ENCODE results near the gene GRID2. TPM values are rescaled to one million over a fixed set of nuclear protein-coding genes. Genes with fewer than 3 reads are reported as not detected.
"Not testable (repeated sequence)": the region's sequence is repeated elsewhere in the genome, so short reads cannot be mapped to it uniquely, and the experiment has no call there.

The GRID2 gene
- total RNA-seq, 2 experiments from 2014 or later = not detected

DNA sequence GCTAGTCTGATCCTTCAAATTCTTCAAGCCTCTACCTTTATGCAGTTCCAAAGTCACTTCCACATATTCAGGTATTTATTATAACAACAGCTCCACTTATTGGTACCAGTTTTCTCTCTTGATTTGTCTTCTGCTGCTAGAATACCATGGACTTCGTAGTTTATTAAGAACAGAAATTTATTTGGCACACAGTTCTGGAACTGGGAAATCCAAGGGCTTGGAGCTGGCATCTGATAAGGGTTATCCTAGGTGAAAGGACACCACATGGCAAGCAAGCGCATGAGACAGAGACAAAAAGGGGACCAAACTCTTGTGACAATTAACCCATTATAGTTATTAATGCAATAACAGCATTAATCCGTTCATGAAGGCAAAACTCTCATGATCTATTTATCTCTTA is 924.3 kb downstream of the GRID2 start:
- CTCF ChIA-PET = interaction anchor here (1.5 kb wide), 1 partner anchor 16 kb away, joined by 3 read pairs; no protein-coding TSS in a partner anchor
- Mint-ChIP-seq H3K36me3 (ENCODE audit: low read depth) (no peaks in the 10 kb centered on the region), H3K27ac (no peak overlapping the region), H3K9me3 (peaks cover 4% of the 10 kb centered on the region), H3K27me3 (ENCODE audit: low read depth) (no peaks in the 10 kb centered on the region), H3K4me1 (ENCODE audit: low read depth) (no peaks in the 10 kb centered on the region), H3K4me3 (no peak overlapping the region)
- DNase-seq = no peak
- intact Hi-C loops (cut with micrococcal nuclease) = no loop called here

DNA sequence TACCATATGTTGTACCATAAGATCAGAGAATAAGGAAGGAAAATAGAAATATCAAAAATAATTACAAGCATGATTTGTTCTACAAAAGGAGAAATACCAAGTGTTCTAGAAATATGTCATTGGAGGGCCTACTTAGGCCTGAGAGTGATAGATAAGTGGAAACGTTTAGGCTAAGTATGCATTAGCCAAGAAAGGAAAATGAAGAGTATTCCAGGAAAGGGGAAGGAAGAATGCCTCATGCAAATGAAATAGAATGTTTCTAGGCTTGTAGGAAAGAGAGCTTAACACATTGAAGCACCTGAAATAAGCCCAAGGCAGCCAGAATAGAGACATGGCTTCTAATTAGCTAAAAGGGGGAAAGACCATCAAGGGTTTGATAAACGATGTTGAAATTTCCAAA is 929.1 kb downstream of the GRID2 start:
- no peak for DNase-seq
- CTCF ChIA-PET = no interaction called here
- Mint-ChIP-seq H3K27ac (no peak overlapping the region), H3K4me1 (ENCODE audit: low read depth) (no peaks in the 10 kb centered on the region), H3K4me3 (no peak overlapping the region), H3K9me3 (no peaks in the 10 kb centered on the region), H3K27me3 (ENCODE audit: low read depth) (no peaks in the 10 kb centered on the region), H3K36me3 (ENCODE audit: low read depth) (no peaks in the 10 kb centered on the region)
- intact Hi-C loops (cut with micrococcal nuclease) = no loop called here

DNA sequence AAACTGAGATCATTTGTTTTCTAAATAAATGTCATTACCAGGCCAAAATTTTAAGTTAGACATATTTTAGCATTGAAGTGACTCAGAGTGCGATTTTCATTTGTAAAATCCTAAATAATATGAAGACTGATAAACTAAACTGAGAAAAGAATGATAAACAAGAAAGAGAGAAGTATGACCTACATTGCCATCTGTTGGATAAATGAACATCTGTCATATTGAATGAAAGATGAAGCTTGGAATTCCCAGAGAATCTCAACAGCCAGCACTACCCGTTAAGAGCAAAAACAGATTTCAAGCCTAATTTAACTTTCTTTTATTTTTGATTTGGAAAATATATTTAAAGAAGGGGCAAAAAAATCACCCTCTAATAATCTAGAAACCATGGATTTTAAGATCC is 933.8 kb downstream of the GRID2 start:
- Mint-ChIP-seq H3K9me3 (no peaks in the 10 kb centered on the region), H3K4me1 (ENCODE audit: low read depth) (no peaks in the 10 kb centered on the region), H3K36me3 (ENCODE audit: low read depth) (no peaks in the 10 kb centered on the region), H3K27ac (no peak overlapping the region), H3K4me3 (no peak overlapping the region), H3K27me3 (ENCODE audit: low read depth) (no peaks in the 10 kb centered on the region)
- CTCF ChIA-PET = no interaction called here
- no peak for DNase-seq
- intact Hi-C loops (cut with micrococcal nuclease) = no loop called here

DNA sequence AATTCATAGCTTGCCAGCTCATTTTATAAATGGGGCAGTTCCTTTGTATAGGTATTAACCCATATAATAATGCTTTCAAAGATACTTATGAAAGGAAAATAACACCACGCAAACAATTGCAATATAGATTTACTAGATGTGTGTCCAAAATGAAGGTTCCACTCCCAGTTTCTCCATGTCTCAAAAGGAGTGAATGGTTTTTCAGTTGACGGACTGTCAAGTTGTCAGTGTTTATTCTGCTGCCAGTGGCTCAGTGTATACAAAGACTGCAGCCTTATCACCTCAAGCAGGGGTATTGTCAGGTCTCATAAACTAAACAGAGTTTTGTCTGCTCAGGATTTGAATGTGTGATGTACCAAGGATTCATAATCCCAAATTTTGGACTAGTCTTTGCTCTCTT is 939.5 kb downstream of the GRID2 start:
- CTCF ChIA-PET = no interaction called here
- no peaks in the 10 kb centered on the region for H3K27me3 Mint-ChIP-seq (ENCODE audit: low read depth)
- DNase-seq = no peak

DNA sequence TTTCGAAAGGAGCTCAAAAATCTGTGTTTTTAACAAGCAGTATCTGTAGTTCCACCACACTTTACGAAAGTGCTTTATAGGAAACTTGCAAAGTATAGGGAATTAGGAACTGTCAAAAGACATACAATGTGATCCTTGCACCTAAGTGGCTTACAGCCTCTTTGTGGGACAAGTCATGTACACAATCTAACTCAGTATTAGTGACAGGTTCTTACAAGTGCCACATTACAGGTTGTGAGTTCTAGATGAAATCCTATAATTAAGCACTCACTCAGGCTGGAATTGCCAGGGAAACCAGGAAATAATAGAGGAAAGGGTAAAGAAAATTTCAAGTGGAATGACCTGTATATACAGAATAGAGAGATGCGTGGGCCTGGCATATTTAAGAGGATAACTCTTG is 957.4 kb downstream of the GRID2 start:
- no peak for DNase-seq
- no peak overlapping the region for H3K4me3 Mint-ChIP-seq
- no peaks in the 10 kb centered on the region for H3K36me3 Mint-ChIP-seq (ENCODE audit: low read depth)
- H3K27me3 Mint-ChIP-seq (ENCODE audit: low read depth) = no peaks in the 10 kb centered on the region
- CTCF ChIA-PET = no interaction called here
- no peak overlapping the region for H3K27ac Mint-ChIP-seq
- intact Hi-C loops (cut with micrococcal nuclease) = no loop called here
- H3K4me1 Mint-ChIP-seq (ENCODE audit: low read depth) = no peaks in the 10 kb centered on the region
- H3K9me3 Mint-ChIP-seq = no peaks in the 10 kb centered on the region

More for the DNA sequence above, 939.5 kb downstream of the GRID2 start:
- intact Hi-C loops (cut with micrococcal nuclease) = no loop called here
- Mint-ChIP-seq H3K9me3 (no peaks in the 10 kb centered on the region), H3K36me3 (ENCODE audit: low read depth) (no peaks in the 10 kb centered on the region), H3K27ac (no peak overlapping the region), H3K4me1 (ENCODE audit: low read depth) (no peaks in the 10 kb centered on the region), H3K4me3 (no peak overlapping the region)

DNA sequence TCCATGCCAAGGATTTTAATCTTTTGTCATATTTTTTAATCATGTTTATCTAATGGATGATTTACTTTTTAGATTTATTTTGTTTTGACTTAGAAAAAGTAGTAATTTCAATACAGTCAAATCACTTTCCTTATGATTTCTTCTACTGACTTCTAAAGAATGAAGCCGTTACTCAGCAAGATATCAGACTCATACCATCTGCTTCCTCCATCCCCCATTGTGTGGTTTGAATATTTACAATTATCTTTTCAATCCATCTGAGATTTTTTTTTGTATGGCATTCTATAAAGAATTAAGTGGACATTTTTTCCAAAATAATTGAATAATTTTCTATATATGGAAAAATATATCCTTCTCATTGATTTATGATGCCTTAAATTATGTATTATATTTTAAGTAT is 959.4 kb downstream of the GRID2 start:
- Mint-ChIP-seq H3K9me3 (no peaks in the 10 kb centered on the region), H3K36me3 (ENCODE audit: low read depth) (no peaks in the 10 kb centered on the region), H3K4me3 (no peak overlapping the region), H3K27ac (no peak overlapping the region), H3K27me3 (ENCODE audit: low read depth) (no peaks in the 10 kb centered on the region), H3K4me1 (ENCODE audit: low read depth) (no peaks in the 10 kb centered on the region)
- CTCF ChIA-PET = no interaction called here
- intact Hi-C loops (cut with micrococcal nuclease) = no loop called here
- DNase-seq = no peak

DNA sequence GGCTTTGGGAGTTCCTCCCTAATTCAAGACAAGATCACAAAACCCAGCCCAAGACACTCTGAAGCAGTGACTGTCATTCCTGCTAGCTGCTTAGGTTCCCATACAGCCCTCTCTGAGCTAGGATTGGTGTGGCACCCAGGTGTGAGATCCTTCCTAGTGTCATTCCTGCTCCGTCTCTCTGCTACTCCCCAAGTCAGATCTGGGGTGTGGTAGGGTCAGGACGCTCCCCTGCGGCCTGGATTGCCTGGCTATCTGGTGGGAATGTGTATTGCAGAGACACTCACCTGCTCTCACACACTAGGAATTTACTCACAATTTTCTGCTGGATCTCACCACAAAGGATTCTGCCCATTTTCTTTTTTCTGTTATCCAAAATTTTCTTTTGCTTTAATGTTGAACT is 964.0 kb downstream of the GRID2 start:
- Mint-ChIP-seq H3K4me3 (no peak overlapping the region), H3K9me3 (no peaks in the 10 kb centered on the region), H3K27me3 (ENCODE audit: low read depth) (no peaks in the 10 kb centered on the region), H3K36me3 (ENCODE audit: low read depth) (no peaks in the 10 kb centered on the region), H3K4me1 (ENCODE audit: low read depth) (no peaks in the 10 kb centered on the region), H3K27ac (no peak overlapping the region)
- intact Hi-C loops (cut with micrococcal nuclease) = no loop called here
- CTCF ChIA-PET = no interaction called here
- no peak for DNase-seq

DNA sequence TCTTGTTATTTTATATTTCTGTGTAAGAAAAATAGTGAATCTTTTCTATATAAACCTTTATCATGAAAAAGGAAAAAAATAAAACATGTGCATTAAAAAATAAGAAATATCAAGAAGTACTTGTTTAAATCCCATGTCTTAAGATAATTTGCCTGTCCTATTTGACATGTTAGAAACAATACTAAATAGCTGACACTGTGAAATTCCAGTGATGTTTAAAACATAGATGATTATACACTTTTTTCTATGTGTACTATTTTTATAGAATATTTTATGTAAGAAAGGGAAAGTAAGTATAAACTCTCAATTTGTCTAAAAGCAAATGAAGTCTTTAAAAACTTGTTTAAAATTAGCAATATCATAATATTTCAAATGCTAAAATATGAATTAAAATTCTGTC is 981.6 kb downstream of the GRID2 start:
- Mint-ChIP-seq H3K9me3 (no peaks in the 10 kb centered on the region), H3K4me3 (no peak overlapping the region), H3K27ac (no peak overlapping the region), H3K27me3 (ENCODE audit: low read depth) (no peaks in the 10 kb centered on the region), H3K36me3 (ENCODE audit: low read depth) (no peaks in the 10 kb centered on the region), H3K4me1 (ENCODE audit: low read depth) (no peaks in the 10 kb centered on the region)
- DNase-seq = no peak
- intact Hi-C loops (cut with micrococcal nuclease) = no loop called here
- CTCF ChIA-PET = no interaction called here

DNA sequence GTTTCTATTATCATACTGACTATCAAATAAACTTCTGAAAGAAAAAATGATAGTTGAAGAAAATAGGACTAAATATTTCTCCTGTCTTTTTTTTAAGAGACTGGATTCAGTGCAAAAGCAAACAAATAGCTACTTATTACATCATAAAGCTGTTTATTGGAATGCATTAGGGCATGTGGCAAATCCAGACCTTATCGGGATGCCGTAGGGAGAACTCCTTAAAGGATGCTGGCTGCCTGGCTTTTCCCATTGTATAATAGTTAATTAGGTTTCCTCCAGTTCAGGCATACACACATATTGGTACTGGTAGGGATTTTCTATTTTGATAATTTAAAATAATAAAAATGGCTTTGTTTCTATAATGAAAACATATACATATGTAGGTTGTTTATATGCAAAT is 985.5 kb downstream of the GRID2 start:
- no peaks in the 10 kb centered on the region for H3K4me1 Mint-ChIP-seq (ENCODE audit: low read depth)

DNA sequence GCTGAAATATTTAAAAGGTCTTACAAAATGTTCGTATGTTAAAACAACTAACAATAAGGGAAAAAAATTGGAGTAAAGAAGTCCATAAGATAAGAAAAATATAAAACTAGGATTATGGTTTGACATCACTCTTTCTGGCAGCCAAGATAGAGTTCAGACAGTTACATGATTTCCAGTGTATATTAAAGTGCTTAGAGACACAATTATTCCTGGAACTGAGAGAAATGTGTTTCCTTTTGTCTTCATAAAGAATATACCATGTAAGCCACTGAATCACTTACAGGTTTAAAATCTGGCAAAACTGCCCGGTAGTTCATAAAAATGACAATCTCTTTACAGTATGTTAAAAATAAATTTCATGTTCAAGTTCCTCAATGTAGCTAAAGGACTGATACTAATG is 986.1 kb downstream of the GRID2 start:
- no peak overlapping the region for H3K27ac Mint-ChIP-seq
- no peaks in the 10 kb centered on the region for H3K27me3 Mint-ChIP-seq (ENCODE audit: low read depth)
- H3K9me3 Mint-ChIP-seq = peaks cover 2% of the 10 kb centered on the region
- no peak for DNase-seq
- intact Hi-C loops (cut with micrococcal nuclease) = no loop called here
- CTCF ChIA-PET = no interaction called here
- no peaks in the 10 kb centered on the region for H3K4me1 Mint-ChIP-seq (ENCODE audit: low read depth)
- no peaks in the 10 kb centered on the region for H3K36me3 Mint-ChIP-seq (ENCODE audit: low read depth)
- no peak overlapping the region for H3K4me3 Mint-ChIP-seq

More for the DNA sequence above, 985.5 kb downstream of the GRID2 start:
- DNase-seq = no peak
- Mint-ChIP-seq H3K4me3 (no peak overlapping the region), H3K27me3 (ENCODE audit: low read depth) (no peaks in the 10 kb centered on the region), H3K27ac (no peak overlapping the region), H3K9me3 (peaks cover 2% of the 10 kb centered on the region), H3K36me3 (ENCODE audit: low read depth) (no peaks in the 10 kb centered on the region)
- CTCF ChIA-PET = no interaction called here
- intact Hi-C loops (cut with micrococcal nuclease) = no loop called here

DNA sequence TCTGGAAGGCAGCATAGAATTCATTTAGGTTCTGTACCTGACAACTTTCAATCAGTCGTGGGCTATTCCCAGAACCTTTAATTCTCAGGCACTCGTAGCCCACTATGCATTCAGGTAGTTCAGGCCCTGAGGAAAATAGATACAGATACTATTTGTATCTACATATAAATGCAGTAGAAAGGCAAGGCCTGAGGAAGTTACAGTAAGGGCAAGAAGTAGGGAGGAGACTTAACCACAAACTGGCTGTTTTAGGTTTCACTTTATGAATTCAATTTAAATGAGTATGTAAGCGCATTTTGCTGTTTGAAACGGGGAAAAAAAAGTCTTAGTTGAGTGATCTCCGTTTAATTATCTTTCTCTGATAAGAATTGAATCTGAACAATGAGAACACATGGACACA is 995.4 kb downstream of the GRID2 start:
- H3K4me1 Mint-ChIP-seq (ENCODE audit: low read depth) = no peaks in the 10 kb centered on the region
- no peak overlapping the region for H3K27ac Mint-ChIP-seq
- H3K9me3 Mint-ChIP-seq = peaks cover 2% of the 10 kb centered on the region
- DNase-seq = no peak
- H3K27me3 Mint-ChIP-seq (ENCODE audit: low read depth) = no peaks in the 10 kb centered on the region
- CTCF ChIA-PET = no interaction called here
- H3K36me3 Mint-ChIP-seq (ENCODE audit: low read depth) = no peaks in the 10 kb centered on the region
- intact Hi-C loops (cut with micrococcal nuclease) = no loop called here
- H3K4me3 Mint-ChIP-seq = no peak overlapping the region

DNA sequence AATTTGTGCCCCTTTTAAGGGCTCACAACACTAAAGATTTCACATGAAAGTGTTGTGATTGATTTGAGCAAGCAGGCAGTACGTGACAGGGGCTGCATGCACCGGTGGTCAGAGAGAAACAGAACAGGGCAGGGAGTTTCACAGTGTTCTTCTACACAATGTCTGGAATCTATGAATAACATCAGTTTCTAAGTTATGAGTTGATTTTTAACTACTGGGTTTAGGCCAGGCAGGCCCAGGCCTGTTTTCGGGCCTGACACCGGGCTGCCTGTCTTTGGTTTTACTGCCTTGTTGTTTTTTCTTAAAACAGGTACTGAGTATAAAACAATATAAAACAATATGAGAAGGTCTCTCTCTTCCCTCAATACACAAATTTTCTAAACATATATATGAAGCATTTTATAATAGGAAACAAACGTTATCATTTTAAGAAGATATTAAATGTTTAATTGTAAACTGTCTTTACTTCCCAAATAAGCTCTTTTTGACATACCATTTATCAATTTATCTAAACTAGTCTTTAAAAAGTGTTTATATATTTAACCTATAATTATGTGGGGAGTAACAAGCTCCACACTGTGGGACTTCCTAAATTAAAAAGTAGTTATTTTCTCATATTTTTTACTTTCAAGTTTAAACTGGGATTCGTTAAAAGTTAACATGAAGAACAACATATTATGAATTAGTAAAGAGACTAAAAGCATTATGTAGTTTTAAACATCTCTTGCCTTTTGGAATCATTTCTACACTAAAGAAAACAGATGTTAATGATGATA is 997.2 kb downstream of the GRID2 start:
- H3K4me3 Mint-ChIP-seq; H3K27ac Mint-ChIP-seq; CTCF ChIA-PET; DNase-seq; H3K9me3 Mint-ChIP-seq; H3K27me3 Mint-ChIP-seq (ENCODE audit: low read depth); H3K4me1 Mint-ChIP-seq (ENCODE audit: low read depth); intact Hi-C loops (cut with micrococcal nuclease); H3K36me3 Mint-ChIP-seq (ENCODE audit: low read depth): not testable (repeated sequence)

DNA sequence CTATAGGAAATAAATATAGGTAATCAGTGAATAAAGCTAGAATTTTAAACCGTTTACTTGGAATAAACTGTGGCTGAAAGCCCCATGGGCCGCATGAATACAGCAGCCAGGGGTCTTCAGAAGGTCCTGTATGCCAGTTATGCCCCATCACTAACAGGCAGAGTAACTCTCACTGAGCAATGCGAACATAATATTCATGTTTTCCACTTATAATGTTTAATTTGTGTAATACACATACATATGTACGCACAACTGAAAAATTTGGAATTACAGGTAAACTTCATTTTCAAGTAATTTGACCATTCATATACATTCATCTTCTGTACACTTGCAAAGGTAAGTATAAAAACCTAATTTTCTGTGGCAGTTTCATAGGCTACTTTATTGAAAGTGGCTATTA is 998.5 kb downstream of the GRID2 start:
- peaks cover 2% of the 10 kb centered on the region for H3K9me3 Mint-ChIP-seq
- CTCF ChIA-PET = no interaction called here
- intact Hi-C loops (cut with micrococcal nuclease) = no loop called here
- H3K27me3 Mint-ChIP-seq (ENCODE audit: low read depth) = no peaks in the 10 kb centered on the region
- H3K27ac Mint-ChIP-seq = no peak overlapping the region
- no peak overlapping the region for H3K4me3 Mint-ChIP-seq
- no peaks in the 10 kb centered on the region for H3K36me3 Mint-ChIP-seq (ENCODE audit: low read depth)
- H3K4me1 Mint-ChIP-seq (ENCODE audit: low read depth) = no peaks in the 10 kb centered on the region
- no peak for DNase-seq
